HL-60 (cell line): ENCODE data around the gene PTPRC.

Experiments used
- POLR2AphosphoS5 ChIP-seq: IDR thresholded peaks from 2 replicates; pipeline ENCODE4 v1.6.1; 2012; ENCODE audit warnings: low read depth
- SPI1 ChIP-seq: IDR thresholded peaks from 2 replicates; pipeline ENCODE4 v1.6.1; 2012; ENCODE audit warnings: low read depth, mild to moderate bottlenecking, borderline replicate concordance
- TF ChIP-seq, protein P1 (sequence below): IDR thresholded peaks from one replicate; pipeline ENCODE4 v1.5.1; 2011; ENCODE audit warnings: low read length, control low read depth, inconsistent platforms; ENCODE audit not compliant: insufficient read depth
- TF ChIP-seq, protein P2 (sequence below): IDR thresholded peaks from 2 replicates; pipeline ENCODE4 v1.6.1; 2012; ENCODE audit warnings: low read depth; ENCODE audit not compliant: insufficient replicate concordance

GRCh38 chr1:198754670-198755069, 115.8 kb downstream of the PTPRC start:
- TF ChIP-seq, protein P1, sequence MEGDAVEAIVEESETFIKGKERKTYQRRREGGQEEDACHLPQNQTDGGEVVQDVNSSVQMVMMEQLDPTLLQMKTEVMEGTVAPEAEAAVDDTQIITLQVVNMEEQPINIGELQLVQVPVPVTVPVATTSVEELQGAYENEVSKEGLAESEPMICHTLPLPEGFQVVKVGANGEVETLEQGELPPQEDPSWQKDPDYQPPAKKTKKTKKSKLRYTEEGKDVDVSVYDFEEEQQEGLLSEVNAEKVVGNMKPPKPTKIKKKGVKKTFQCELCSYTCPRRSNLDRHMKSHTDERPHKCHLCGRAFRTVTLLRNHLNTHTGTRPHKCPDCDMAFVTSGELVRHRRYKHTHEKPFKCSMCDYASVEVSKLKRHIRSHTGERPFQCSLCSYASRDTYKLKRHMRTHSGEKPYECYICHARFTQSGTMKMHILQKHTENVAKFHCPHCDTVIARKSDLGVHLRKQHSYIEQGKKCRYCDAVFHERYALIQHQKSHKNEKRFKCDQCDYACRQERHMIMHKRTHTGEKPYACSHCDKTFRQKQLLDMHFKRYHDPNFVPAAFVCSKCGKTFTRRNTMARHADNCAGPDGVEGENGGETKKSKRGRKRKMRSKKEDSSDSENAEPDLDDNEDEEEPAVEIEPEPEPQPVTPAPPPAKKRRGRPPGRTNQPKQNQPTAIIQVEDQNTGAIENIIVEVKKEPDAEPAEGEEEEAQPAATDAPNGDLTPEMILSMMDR: no peak
- TF ChIP-seq SPI1 (no peak), POLR2AphosphoS5 (no peak)
- TF ChIP-seq, protein P2, sequence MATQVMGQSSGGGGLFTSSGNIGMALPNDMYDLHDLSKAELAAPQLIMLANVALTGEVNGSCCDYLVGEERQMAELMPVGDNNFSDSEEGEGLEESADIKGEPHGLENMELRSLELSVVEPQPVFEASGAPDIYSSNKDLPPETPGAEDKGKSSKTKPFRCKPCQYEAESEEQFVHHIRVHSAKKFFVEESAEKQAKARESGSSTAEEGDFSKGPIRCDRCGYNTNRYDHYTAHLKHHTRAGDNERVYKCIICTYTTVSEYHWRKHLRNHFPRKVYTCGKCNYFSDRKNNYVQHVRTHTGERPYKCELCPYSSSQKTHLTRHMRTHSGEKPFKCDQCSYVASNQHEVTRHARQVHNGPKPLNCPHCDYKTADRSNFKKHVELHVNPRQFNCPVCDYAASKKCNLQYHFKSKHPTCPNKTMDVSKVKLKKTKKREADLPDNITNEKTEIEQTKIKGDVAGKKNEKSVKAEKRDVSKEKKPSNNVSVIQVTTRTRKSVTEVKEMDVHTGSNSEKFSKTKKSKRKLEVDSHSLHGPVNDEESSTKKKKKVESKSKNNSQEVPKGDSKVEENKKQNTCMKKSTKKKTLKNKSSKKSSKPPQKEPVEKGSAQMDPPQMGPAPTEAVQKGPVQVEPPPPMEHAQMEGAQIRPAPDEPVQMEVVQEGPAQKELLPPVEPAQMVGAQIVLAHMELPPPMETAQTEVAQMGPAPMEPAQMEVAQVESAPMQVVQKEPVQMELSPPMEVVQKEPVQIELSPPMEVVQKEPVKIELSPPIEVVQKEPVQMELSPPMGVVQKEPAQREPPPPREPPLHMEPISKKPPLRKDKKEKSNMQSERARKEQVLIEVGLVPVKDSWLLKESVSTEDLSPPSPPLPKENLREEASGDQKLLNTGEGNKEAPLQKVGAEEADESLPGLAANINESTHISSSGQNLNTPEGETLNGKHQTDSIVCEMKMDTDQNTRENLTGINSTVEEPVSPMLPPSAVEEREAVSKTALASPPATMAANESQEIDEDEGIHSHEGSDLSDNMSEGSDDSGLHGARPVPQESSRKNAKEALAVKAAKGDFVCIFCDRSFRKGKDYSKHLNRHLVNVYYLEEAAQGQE: no peak
